NCI-H1436 treated with DMSO at 0.1 percent for 48 hours (cell line): ENCODE results near the gene TOM1.

Source experiments
- DNase-seq: peaks from one replicate; lab custom pipeline; 2025; lab: John Stamatoyannopoulos, UW

Gene TOM1

DNA sequence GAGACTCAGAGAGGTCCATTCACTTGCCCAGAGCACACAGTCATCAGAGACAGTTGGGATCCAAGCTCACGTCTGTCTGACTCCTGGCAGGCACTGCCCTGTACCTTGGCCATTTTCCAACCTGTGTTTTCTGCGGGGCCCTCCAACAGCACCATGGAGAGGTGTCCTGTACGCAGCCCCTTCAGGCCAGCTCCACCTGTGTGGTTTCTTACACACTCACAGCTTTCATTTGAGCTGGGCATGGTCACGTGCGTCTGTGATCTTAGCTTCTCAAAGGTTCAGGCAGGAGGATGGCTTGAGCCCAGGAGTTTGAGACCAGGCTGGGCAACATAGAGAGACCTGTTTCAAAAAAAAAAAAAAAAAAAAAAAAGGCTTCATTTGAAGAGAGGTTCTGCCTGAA, 24.4 kb downstream of the TOM1 start:
- no peak for DNase-seq

DNA sequence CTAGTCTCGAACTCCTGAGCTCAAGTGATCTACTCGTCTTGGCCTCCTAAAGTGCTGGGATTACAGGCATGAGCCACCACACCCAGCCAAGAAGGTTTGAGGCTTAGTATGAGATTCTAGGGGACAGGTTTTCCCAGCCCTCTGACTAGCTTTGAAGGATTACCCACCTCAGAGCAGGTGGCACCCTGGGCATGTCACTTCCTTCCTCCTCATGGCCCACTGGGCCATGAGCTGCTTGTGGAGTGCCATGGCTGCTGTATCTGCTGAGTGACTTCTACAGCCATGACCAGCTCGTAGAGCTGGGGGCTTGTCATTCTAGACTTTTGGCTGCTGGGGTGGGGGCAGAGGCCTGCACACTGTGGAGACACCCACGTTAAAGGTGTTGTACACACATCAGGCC, 25.1 kb downstream of the TOM1 start:
- DNase-seq, result no peak

GRCh38 chr22:35325209-35325608, 25.5 kb downstream of the TOM1 start:
- DNase-seq, result no peak

- DNase-seq, result no peak
These were observed 27.3 kb downstream of the TOM1 start for GRCh38 chr22:35326854-35327562.

DNA sequence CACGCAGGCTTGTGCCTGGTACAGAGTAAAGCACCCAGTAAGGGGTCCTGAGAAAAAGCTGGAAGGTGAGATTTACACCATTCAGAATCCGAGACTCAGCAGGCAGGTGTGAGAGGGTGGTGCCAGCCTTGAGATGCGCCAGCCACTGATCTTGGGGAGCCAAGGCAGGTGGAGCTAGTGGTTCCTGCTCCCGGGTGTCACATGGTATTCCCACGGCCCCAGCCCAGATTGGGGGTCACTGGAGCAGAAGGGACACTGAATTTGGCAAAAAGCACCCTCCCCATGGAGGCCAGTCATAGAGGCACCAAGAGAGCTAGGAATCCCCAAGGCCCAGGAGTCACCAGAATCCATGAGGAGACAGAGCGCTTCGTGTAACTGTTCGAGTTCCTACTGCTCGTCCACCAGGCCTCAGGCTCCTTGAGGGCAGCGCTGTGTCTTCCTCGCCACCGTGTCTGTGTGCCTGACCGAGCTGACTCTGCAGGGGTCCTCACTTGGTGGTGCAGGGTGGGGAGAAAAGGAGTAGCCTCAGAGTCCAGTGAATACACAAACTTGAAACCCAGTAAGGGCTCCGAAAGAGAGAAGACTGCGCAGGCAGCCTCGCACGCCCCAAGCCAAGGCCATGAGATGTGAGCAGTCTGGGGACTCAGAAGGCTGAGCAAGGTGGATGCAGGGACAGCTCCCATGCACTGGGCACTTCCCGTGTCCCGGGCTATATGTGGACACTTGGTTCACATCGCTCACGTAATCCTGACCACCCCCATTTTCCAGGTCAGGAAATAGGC, 28.2 kb downstream of the TOM1 start:
- DNase-seq, result no peak

GRCh38 chr22:35328472-35328885, 28.8 kb downstream of the TOM1 start:
- DNase-seq, result no peak

GRCh38 chr22:35329114-35329847, 29.6 kb downstream of the TOM1 start:
- no peak for DNase-seq

DNA sequence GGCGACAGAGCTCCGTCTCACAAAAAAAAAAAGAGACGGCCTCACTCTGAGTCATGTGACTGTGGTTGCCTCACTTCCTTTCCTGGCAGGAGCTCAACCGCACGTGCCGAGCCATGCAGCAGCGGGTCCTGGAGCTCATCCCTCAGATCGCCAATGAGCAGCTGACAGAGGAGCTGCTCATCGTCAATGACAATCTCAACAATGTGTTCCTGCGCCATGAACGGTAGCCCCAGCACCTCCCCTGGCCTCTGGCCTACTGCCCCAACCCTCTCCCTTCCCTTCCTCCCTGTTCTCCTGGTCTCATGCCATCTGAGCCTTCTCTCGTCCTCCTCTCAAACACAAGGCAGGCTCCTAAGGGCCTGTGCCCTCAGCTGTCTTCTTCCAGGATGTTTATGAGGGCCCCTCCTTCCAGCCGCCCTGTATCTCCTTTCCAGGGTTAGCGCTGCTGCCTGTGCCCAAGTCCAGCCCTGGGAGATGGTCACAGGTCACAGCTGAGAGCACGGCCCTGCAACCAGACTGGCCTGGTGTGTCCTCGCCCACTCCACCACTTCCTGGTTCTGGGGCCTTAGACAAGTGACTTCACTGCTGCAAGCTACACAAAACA, 30.7 kb downstream of the TOM1 start:
- no peak for DNase-seq

- no peak for DNase-seq
These were observed 32.6 kb downstream of the TOM1 start for GRCh38 chr22:35332278-35332677.

DNA sequence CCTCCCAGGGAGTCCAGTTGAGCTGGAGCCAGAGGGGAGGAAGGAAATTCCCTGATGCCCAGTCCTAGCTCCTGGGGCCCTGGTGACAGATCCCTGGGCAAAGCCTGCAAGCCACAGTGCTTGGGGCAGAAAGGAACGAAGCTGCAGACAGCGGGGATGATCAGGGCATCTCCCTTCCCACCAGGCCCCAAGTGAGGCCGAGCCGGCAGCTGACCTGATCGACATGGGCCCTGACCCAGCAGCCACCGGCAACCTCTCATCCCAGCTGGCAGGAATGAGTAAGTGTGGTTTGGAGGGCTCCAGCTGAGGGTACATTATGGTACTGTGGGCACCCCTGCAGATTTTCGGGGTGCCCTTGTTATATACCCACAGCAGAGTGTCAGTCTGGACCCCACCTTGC, 33.5 kb downstream of the TOM1 start:
- no peak for DNase-seq

DNA sequence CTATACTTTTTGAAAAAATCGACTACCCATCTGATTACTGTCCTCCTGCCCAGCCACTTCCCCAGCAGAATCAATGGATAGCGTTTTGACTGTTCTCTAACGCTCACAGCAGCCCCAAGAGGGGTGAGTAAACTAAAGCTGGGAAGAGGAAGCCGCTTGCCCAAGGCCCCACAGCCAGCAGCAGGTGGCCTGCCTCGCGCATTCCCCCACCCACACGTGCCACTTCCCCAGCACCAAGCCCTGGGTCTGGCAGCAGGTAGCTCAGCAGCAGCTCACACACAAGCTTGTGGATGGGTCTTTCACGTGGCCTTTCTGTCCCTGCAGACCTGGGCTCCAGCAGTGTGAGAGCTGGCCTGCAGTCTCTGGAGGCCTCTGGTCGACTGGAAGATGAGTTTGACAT, 34.3 kb downstream of the TOM1 start:
- no peak for DNase-seq

DNA sequence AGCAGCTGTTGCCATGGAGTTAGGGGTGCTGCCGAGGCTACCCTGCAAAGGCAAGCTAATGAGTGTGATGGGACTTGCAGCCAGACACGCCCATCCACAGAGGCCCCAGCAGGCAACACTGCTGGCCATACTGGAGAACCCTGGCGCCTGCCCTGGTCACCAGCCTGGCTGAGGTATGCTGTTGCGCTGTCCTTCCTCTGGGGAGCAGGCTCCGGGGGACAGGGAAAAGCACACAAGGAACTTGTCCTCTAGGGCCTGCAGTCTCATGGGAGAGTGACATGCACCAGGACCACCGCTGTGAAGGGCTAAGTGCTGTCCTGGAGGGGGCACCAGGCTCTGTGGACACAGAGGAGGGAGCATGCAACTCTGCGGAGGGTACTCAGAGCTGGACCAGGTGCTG, 35.8 kb downstream of the TOM1 start:
- no peak for DNase-seq

DNA sequence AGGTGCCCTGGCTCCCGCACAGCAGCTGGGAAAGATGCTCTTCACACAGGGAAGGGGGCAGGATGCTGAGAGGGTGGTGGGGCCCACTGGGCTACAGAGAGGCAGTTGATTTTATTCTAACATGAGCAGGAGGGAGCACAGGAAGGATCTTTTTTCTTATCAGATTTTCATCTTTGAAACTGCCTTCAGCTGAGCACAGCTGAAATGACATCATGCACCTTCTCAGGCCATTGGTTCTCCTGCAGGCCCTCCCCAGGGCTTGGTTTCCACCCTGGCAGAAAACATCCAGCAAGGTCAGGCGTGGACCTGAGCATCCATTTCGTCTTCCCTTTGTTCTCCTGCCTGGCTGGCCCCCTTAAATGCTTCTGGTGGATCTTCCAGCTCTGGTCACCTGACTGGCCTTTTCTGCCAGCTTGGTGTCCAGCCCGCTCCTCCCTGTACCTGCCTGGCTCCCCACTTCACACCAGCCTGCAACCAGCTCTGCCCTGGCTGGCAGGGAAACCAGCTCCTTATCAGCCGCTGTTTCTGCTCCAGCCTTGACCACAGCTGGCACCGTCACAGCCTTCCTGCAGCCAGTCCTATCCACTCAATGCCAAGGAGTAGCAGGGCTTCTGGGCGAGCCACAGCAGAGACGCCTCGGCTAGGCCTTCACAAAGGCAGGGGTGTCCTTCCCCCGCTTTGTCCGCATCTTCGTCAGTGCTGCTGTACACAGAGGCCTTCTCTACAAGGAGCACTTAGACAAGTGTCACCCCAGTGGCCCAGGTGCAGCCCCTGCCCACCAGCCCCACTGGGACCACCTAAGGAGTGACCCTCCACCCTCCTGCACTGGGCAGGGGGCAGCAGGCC, 36.5 kb downstream of the TOM1 start:
- no peak for DNase-seq

DNA sequence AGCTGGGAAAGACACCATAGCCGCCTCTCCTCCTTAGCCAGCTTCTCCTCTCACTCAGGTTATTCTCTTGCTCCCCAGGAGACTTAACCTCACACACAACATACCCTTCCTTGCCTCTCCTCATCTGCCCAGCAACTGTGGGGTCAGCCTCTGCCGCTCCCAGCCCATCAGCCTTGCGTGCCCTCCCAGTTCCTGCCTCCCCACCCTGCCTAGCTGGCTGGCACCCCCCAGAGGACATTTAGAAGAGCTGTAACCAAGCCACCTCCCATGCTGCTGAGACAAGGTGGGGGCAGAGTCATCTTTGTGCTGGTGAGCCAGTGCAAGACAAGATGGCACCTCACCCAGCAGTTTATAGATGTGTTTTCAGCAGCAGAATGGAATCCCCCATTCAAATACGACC, 38.2 kb downstream of the TOM1 start:
- no peak for DNase-seq

GRCh38 chr22:35341090-35341874, 41.6 kb downstream of the TOM1 start:
- no peak for DNase-seq

- DNase-seq, result no peak
These were observed 42.7 kb downstream of the TOM1 start for GRCh38 chr22:35342390-35342789.

DNA sequence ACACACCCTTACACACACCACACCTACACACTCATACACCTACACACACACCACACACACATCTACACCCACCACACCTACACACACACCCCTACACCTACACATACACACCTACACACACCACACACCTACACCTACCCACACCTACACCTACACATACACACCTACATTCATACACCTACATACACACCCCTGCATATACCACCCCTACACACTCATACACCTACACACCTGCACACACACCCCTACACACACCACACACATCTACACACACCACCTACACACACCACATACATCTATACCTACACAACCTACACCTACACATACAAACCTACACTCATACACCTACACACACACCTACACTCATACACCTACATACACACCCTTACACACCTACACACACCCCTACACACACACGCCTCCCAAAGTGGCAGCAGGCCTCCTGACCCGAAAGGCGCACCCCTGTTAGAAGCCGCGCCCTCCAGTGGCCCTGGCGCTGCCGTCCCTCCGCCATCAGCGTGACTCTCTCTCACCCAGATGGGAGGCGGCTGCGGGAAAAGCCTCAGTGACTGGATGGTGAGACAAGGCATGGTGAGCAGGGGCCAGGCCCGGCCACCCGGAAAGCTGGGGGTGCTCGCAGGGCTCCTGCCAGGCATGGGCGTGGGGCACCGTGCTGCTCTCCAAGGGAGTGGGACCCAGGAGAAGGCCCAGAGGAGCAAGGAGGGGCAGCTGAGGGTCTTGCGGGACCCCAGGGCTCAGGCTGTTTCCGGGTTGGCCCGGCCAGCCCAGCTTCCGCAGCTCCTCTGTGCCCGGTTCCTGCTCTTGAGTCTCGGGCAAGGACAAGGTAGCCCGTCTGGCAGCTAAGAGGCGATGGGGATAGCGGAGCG, 44.2 kb downstream of the TOM1 start:
- DNase-seq, result no peak

GRCh38 chr22:35344956-35345690, 45.4 kb downstream of the TOM1 start:
- DNase-seq, result no peak
